ENCODE measurements around the gene MS4A4A. TPM values are rescaled to one million over a fixed set of nuclear protein-coding genes. Genes with fewer than 3 reads are reported as not detected.

Gene MS4A4A
- total and polyA plus RNA-seq, 10 of the 15 experiments (the other 5 are each of a cell fraction or from before 2014, with no cell fraction given): 0.10 to 2.4 (median 0.68) TPM

DNA sequence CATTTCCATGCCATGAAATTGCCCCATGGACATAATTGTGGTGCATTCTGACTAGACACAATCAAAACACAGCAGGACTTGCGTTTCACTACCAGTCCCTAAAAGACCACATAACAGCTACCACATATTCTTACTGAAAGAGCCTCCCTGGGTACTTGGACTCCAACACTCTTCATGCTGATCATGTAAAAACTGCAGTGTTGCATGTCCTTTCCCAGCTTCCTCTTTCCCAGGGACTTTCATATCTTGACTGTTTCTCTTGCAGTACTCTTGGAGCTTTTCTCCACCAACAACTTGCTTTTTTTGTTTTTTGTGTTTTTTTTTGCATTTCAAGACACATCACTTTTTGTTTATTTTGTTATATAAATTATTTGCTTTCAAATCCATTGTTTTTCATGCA is 69.5 kb downstream of the MS4A4A start:
- TF ChIP-seq ZBED1 (IDR thresholded peaks at IDR 0.05; ENCODE audit: borderline replicate concordance) (no peak), SMAD5 (IDR thresholded peaks at IDR 0.05; ENCODE audit: low read depth) (no peak), FOXK2 (IDR thresholded peaks at IDR 0.05) (no peak), RB1 (IDR thresholded peaks at IDR 0.05; ENCODE audit: borderline replicate concordance) (no peak), TAF1 (IDR thresholded peaks at IDR 0.05; ENCODE audit: borderline replicate concordance, low read depth, low read length) (no peak), EP300 (IDR thresholded peaks at IDR 0.05; ENCODE audit: borderline replicate concordance in 1 of 2, control insufficient read depth in 1 of 2, low read depth in 2 of 2, low read length in 2 of 2) (no peak), MLLT1 (IDR thresholded peaks at IDR 0.05) (no peak), SREBF1 (IDR thresholded peaks at IDR 0.05; ENCODE audit: low read length) (no peak), MTA2 (IDR thresholded peaks at IDR 0.05; ENCODE audit: low read depth) (no peak), HDGF (IDR thresholded peaks at IDR 0.05) (no peak), RUNX3 (IDR thresholded peaks at IDR 0.05; ENCODE audit: low read length) (no peak)
- TF ChIP-seq, protein P1, sequence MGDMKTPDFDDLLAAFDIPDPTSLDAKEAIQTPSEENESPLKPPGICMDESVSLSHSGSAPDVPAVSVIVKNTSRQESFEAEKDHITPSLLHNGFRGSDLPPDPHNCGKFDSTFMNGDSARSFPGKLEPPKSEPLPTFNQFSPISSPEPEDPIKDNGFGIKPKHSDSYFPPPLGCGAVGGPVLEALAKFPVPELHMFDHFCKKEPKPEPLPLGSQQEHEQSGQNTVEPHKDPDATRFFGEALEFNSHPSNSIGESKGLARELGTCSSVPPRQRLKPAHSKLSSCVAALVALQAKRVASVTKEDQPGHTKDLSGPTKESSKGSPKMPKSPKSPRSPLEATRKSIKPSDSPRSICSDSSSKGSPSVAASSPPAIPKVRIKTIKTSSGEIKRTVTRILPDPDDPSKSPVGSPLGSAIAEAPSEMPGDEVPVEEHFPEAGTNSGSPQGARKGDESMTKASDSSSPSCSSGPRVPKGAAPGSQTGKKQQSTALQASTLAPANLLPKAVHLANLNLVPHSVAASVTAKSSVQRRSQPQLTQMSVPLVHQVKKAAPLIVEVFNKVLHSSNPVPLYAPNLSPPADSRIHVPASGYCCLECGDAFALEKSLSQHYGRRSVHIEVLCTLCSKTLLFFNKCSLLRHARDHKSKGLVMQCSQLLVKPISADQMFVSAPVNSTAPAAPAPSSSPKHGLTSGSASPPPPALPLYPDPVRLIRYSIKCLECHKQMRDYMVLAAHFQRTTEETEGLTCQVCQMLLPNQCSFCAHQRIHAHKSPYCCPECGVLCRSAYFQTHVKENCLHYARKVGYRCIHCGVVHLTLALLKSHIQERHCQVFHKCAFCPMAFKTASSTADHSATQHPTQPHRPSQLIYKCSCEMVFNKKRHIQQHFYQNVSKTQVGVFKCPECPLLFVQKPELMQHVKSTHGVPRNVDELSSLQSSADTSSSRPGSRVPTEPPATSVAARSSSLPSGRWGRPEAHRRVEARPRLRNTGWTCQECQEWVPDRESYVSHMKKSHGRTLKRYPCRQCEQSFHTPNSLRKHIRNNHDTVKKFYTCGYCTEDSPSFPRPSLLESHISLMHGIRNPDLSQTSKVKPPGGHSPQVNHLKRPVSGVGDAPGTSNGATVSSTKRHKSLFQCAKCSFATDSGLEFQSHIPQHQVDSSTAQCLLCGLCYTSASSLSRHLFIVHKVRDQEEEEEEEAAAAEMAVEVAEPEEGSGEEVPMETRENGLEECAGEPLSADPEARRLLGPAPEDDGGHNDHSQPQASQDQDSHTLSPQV (IDR thresholded peaks at IDR 0.05): no peak
- TF ChIP-seq, protein P2, sequence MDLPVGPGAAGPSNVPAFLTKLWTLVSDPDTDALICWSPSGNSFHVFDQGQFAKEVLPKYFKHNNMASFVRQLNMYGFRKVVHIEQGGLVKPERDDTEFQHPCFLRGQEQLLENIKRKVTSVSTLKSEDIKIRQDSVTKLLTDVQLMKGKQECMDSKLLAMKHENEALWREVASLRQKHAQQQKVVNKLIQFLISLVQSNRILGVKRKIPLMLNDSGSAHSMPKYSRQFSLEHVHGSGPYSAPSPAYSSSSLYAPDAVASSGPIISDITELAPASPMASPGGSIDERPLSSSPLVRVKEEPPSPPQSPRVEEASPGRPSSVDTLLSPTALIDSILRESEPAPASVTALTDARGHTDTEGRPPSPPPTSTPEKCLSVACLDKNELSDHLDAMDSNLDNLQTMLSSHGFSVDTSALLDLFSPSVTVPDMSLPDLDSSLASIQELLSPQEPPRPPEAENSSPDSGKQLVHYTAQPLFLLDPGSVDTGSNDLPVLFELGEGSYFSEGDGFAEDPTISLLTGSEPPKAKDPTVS (IDR thresholded peaks at IDR 0.05; ENCODE audit: low read depth, low read length): no peak
- RAD21 ChIA-PET (ENCODE audit: unreplicated experiment): interaction anchor here (0.8 to 2.8 kb wide), 3 partner anchors 13 to 268 kb away, joined by 3 to 20 read pairs (median 13); no protein-coding TSS in a partner anchor

More for the DNA sequence above, 69.5 kb downstream of the MS4A4A start:
- Histone ChIP-seq H3K79me2 (ENCODE audit: control insufficient read depth, insufficient read depth, low read length) (no peaks in the 10 kb centered on the region), H3K4me1 (ENCODE audit: control insufficient read depth, insufficient read depth, low read length) (peaks cover 11% of the 10 kb centered on the region), H3K9ac (ENCODE audit: control insufficient read depth, insufficient read depth, low read length) (no peak overlapping the region), H3K27me3 (replicated peaks in 1 of 2; ENCODE audit: control insufficient read depth in 2 of 2, insufficient read depth in 2 of 2, low read length in 1 of 2) (no peaks in the 10 kb centered on the region), H4K20me1 (ENCODE audit: control insufficient read depth, insufficient read depth) (no peaks in the 10 kb centered on the region), H3K4me3 (no peak overlapping the region), H3K9me3 (replicated peaks; ENCODE audit: control insufficient read depth, insufficient read depth, low read length) (peaks cover 6% of the 10 kb centered on the region; the same call in 2 of the 3 replicates), H3K36me3 (ENCODE audit: control insufficient read depth in 2 of 2, insufficient read depth in 2 of 2, low read length in 1 of 2) (no peaks in the 10 kb centered on the region), H3K27ac (ENCODE audit: control insufficient read depth, insufficient read depth) (no peak overlapping the region), H2AFZ (ENCODE audit: control insufficient read depth, low read depth, low read length) (no peak overlapping the region), H3K4me2 (ENCODE audit: control insufficient read depth, insufficient read depth) (no peak overlapping the region)
- ChIA-PET CTCF (interaction anchor here (1.0 to 9.9 kb wide), 8 partner anchors 10 to 268 kb away, joined by 3 to 200 read pairs (median 10); no protein-coding TSS in a partner anchor), SMC1A (ENCODE audit: uncharacterized antibody, unreplicated experiment) (interaction anchor here (0.7 to 2.4 kb wide), 6 partner anchors 13 to 264 kb away, joined by 3 to 14 read pairs (median 4); partner anchors contain the start of gene MS4A1), POLR2A (no interaction called here)
- no peak for ATAC-seq
- 89% methylated on average over 1 of the region's 1 CpG for WGBS (ENCODE audit: insufficient coverage, insufficient replicate concordance, low lambda C conversion rate, missing lambda C conversion rate)
- no peak for FAIRE-seq
- intact Hi-C loops (cut with micrococcal nuclease; ENCODE audit: unreplicated experiment) (loop anchor here (5.0 to 10.0 kb wide), 2 partner anchors 137 to 525 kb away; no protein-coding TSS in a partner anchor), in situ Hi-C loops (cut with MboI) (no loop called here)
- BruUV-seq (replicated peaks): no TSS peak
- no peak for DNase-seq (ENCODE audit: low read depth, low spot score)

Measured in GM12878 (cell line).